K562 (cell line): ENCODE data around the gene NDUFS8. TPM values are rescaled to one million over a fixed set of nuclear protein-coding genes. Genes with fewer than 3 reads are reported as not detected.

ENCODE experiments used
- BRD9 ChIP-seq: fragments of 450-650 bp; IDR thresholded peaks from 2 replicates; pipeline ENCODE4 v1.6.1; 2018; ENCODE audit warnings: low read depth; ENCODE audit not compliant: partially characterized antibody
- CEBPB ChIP-seq: fragments of 450-650 bp; IDR thresholded peaks from 2 replicates; pipeline ENCODE4 v1.6.1; 2016; ENCODE audit warnings: missing genetic modification characterization, missing compliant biosample characterization
- FOS ChIP-seq: IDR thresholded peaks from 3 replicates; pipeline ENCODE4 v1.6.1; 2011; ENCODE audit not compliant: insufficient read length; ENCODE audit errors: extremely low read depth
- HSF4 ChIP-seq: fragments of 250-450 bp; sonication (Bioruptor Pico); IDR thresholded peaks from 2 replicates; pipeline ENCODE4 v2.1.2; 2022; ENCODE audit warnings: mild to moderate bottlenecking, moderate library complexity, borderline replicate concordance
- KDM4B ChIP-seq, 2 experiments: fragments of 450-650 bp in 1 of 2; sonication (generic) in 1 of 2; IDR thresholded peaks; 2 replicates each; pipeline ENCODE4 v1.6.1; 2016 to 2017; ENCODE audit warnings: borderline replicate concordance in 2 of 2, antibody characterized with exemption in 1 of 2, low read depth in 1 of 2, mild to moderate bottlenecking in 1 of 2
- MCM3 ChIP-seq: fragments of 450-650 bp; IDR thresholded peaks from 2 replicates; pipeline ENCODE4 v1.6.1; 2016
- MLX ChIP-seq, 2 experiments: fragments of 450-650 bp in 1 of 2; sonication (generic) in 1 of 2; formaldehyde crosslinking; conservative IDR thresholded peaks; 2 replicates each; pipeline versions ENCODE4 v1.4.0 to v1.8.1; 2020 to 2022; ENCODE audit warnings: mild to moderate bottlenecking in 1 of 2, missing genetic modification reagents in 1 of 2
- PML ChIP-seq: IDR thresholded peaks from 2 replicates; pipeline ENCODE4 v1.6.1; 2012; ENCODE audit warnings: low read length, inconsistent platforms
- RAD51 ChIP-seq: fragments of 450-650 bp; IDR thresholded peaks from 2 replicates; pipeline ENCODE4 v1.7.1; 2016; ENCODE audit warnings: low read depth, mild to moderate bottlenecking, borderline replicate concordance
- RNF219 ChIP-seq: fragments of 250-450 bp; sonication (Bioruptor Pico); IDR thresholded peaks from 2 replicates; pipeline ENCODE4 v1.5.0; 2022; ENCODE audit warnings: mild to moderate bottlenecking
- STAG1 ChIP-seq: sonication (generic); formaldehyde crosslinking; IDR thresholded peaks from 2 replicates; pipeline ENCODE4 v1.5.0; 2020; ENCODE audit warnings: missing genetic modification reagents, borderline replicate concordance
- TBP ChIP-seq: optimal IDR thresholded peaks from 2 replicates; pipeline ENCODE3; 2011; ENCODE audit warnings: low read depth, low read length, improper control_type of control experiment
- THRA ChIP-seq: fragments of 450-650 bp; IDR thresholded peaks from 2 replicates; pipeline ENCODE4 v1.6.1; 2017; ENCODE audit warnings: mild to moderate bottlenecking, moderate library complexity
- TRIM24 ChIP-seq, 2 experiments: fragments of 450-650 bp; IDR thresholded peaks; 2 replicates each; pipeline ENCODE4 v1.6.1; 2016
- U2AF2 ChIP-seq: fragments of 200-400 bp; formaldehyde crosslinking; optimal IDR thresholded peaks from 2 replicates; pipeline ENCODE3; 2017; ENCODE audit warnings: low read depth, mild to moderate bottlenecking, low read length
- XRCC4 ChIP-seq: IDR thresholded peaks from one replicate; pipeline ENCODE4 v1.6.1; 2011; ENCODE audit not compliant: insufficient read depth, insufficient read length; ENCODE audit errors: extremely low read depth
- ZBTB43 ChIP-seq: sonication (generic); formaldehyde crosslinking; IDR thresholded peaks from 2 replicates; pipeline ENCODE4 v1.8.0; 2023; ENCODE audit warnings: mild to moderate bottlenecking, missing genetic modification reagents
- ZNF23 ChIP-seq: fragments of 250-450 bp; sonication (Bioruptor Pico); IDR thresholded peaks from 2 replicates; pipeline ENCODE4 v1.4.0; 2020; ENCODE audit warnings: mild to moderate bottlenecking
- ZNF274 ChIP-seq: IDR thresholded peaks from 2 replicates; pipeline ENCODE4 v1.6.1; 2011; ENCODE audit warnings: low read depth, mild to moderate bottlenecking, low read length, moderate library complexity, borderline replicate concordance
- ZNF41 ChIP-seq: fragments of 250-450 bp; sonication (Bioruptor Pico); conservative IDR thresholded peaks from 2 replicates; pipeline ENCODE4 v1.4.0; 2020; ENCODE audit warnings: mild to moderate bottlenecking
- ZNF436 ChIP-seq: fragments of 250-450, 450-650 bp; sonication (Bioruptor Pico); formaldehyde crosslinking; IDR thresholded peaks from 2 replicates; pipeline ENCODE4 v1.7.0; 2020; ENCODE audit warnings: mild to moderate bottlenecking
- ZNF583 ChIP-seq: fragments of 250-450 bp; sonication (Bioruptor Pico); IDR thresholded peaks from 2 replicates; pipeline ENCODE4 v1.4.0; 2020
- ZNF707 ChIP-seq: fragments of 250-450 bp; sonication (Bioruptor Pico); conservative IDR thresholded peaks from 2 replicates; pipeline ENCODE4 v1.8.0; 2022; ENCODE audit warnings: inconsistent platforms, mild to moderate bottlenecking, moderate library complexity
- ZNF717 ChIP-seq: fragments of 250-450 bp; sonication (Bioruptor Pico); IDR thresholded peaks from 2 replicates; pipeline ENCODE4 v1.5.0; 2021
- ZNF830 ChIP-seq: fragments of 250-450 bp; sonication (Bioruptor Pico); IDR thresholded peaks from 2 replicates; pipeline ENCODE4 v1.5.0; 2021; ENCODE audit warnings: mild to moderate bottlenecking
- polyA plus RNA-seq, 8 experiments: library from polyadenylated mRNA; depleted of rRNA in 4 of 8; stranded (reverse) in 5 of 8; unstranded in 3 of 8; fragments of >200 nt; fragmentation: Nextera tagmentation in 2 of 8; fragmentation: Illumina TruSeq in 1 of 8; extraction: Ambion mirVana in 2 of 8; extraction: Trizol in 1 of 8; gene quantifications; 2 replicates each; pipeline versions ENCODE4 v1.2.1 to v1.2.3, GENCODE V29; 2011 to 2014; ENCODE audit warnings: inconsistent platforms in 1 of 8, missing spikeins in 1 of 8
- total RNA-seq, 7 experiments: library from RNA; depleted of rRNA in 6 of 7; stranded (reverse); fragments of >200 nt in 6 of 7; fragmentation: Illumina TruSeq in 2 of 7; extraction: Trizol in 2 of 7; gene quantifications; 2 replicates each; pipeline versions ENCODE4 v1.2.1 to v1.2.3, GENCODE V29; 2011 to 2021; ENCODE audit warnings: low replicate concordance in 1 of 7

Gene NDUFS8
- total and polyA plus RNA-seq, 9 of the 15 experiments (the other 6 are each of a cell fraction or from before 2014, with no cell fraction given) = 36.5 to 351 (median 101) TPM

- no peak for TF ChIP-seq ZNF274
- no peak for TF ChIP-seq U2AF2
- no peak for TF ChIP-seq ZBTB43 (CRISPR knock-in tag)
- no peak for TF ChIP-seq BRD9
- TF ChIP-seq MLX (CRISPR knock-in tag; conservative IDR thresholded peaks at IDR 0.05) = no peak
- TF ChIP-seq HSF4 (CRISPR knock-in tag) = no peak
- no peak for TF ChIP-seq ZNF41 (CRISPR knock-in tag)
- peak; percentile 62; the same call in 1 of the 2 replicates for TF ChIP-seq PML
- TF ChIP-seq RNF219 (CRISPR knock-in tag) = no peak
- TF ChIP-seq ZNF707 (CRISPR knock-in tag) = no peak
- peak; percentile 14; the same call in 1 of the 2 replicates for TF ChIP-seq ZNF583 (CRISPR knock-in tag)
- no peak for TF ChIP-seq MCM3
- peak; percentile 86 for TF ChIP-seq TBP
- TF ChIP-seq ZNF436 (CRISPR knock-in tag) = no peak
- TF ChIP-seq KDM4B (IDR thresholded peaks at IDR 0.05; ENCODE audit: borderline replicate concordance in 2 of 2, low read depth in 1 of 2) = no peak
- no peak for TF ChIP-seq CEBPB (tag)
- TF ChIP-seq RAD51 = no peak
- TF ChIP-seq ZNF830 (CRISPR knock-in tag) = no peak
- TF ChIP-seq ZNF717 = 0 out of 2 replicates have a peak, but pooled peaks have one; percentile 33
- no peak for TF ChIP-seq THRA
- TF ChIP-seq ZNF23 (CRISPR knock-in tag) = no peak
- TF ChIP-seq FOS = no peak
- TF ChIP-seq STAG1 (CRISPR knock-in tag) = no peak
- TF ChIP-seq XRCC4 = no peak
- no peak; a peak in 1 of 4 replicates for TF ChIP-seq TRIM24 (IDR thresholded peaks at IDR 0.05)
These were observed 8.4 kb downstream of the NDUFS8 start, which contains the start of gene TCIRG1 (continued) for GRCh38 chr11:68038718-68039525.
